Dermis microvascular lymphatic vessel endothelial cell (primary cell): ENCODE results near the gene INVS. TPM values are rescaled to one million over a fixed set of nuclear protein-coding genes. Genes with fewer than 3 reads are reported as not detected.
A peak's percentile ranks its signal among the peaks of the same experiment; 100 is the strongest.

Source experiments
- DNase-seq, 2 donors: peaks; one replicate each; pipeline versions ENCODE4 v3.0.0 to v3.0.0-alpha.2; 2010; ENCODE audit warnings: low read depth in 2 of 2
- total RNA-seq: library from RNA; depleted of rRNA; stranded (reverse); fragments of >200 nt; gene quantifications from 2 replicates; pipeline ENCODE4 v1.2.1, GENCODE V29; 2014

Gene INVS
- total RNA-seq, 1 donor from 2014 or later, result 22.5 TPM

- DNase-seq, result no peak
Observed at GRCh38 chr9:100268271-100268670, 169.2 kb downstream of the INVS start.

- DNase-seq, result peak; percentile 60 to 82
Observed at GRCh38 chr9:100269656-100270055, 170.6 kb downstream of the INVS start.

- no peak for DNase-seq
Observed at GRCh38 chr9:100277166-100277979, 178.3 kb downstream of the INVS start.

GRCh38 chr9:100281066-100281465 lies 182.0 kb downstream of the INVS start:
- no peak for DNase-seq

GRCh38 chr9:100281676-100282387 lies 182.8 kb downstream of the INVS start:
- DNase-seq, result no peak

- DNase-seq, result no peak
Observed at GRCh38 chr9:100282388-100282719, 183.3 kb downstream of the INVS start.

- DNase-seq, result no peak
Observed at GRCh38 chr9:100284247-100284646, 185.2 kb downstream of the INVS start.

- DNase-seq, result no peak
Observed at GRCh38 chr9:100285080-100285479, 186.0 kb downstream of the INVS start.

GRCh38 chr9:100285601-100286000 lies 186.6 kb downstream of the INVS start:
- no peak for DNase-seq

GRCh38 chr9:100286257-100286656 lies 187.2 kb downstream of the INVS start:
- DNase-seq, result no peak

GRCh38 chr9:100287186-100287585 lies 188.1 kb downstream of the INVS start:
- no peak for DNase-seq

GRCh38 chr9:100290714-100291113 lies 191.7 kb downstream of the INVS start:
- no peak for DNase-seq

GRCh38 chr9:100292414-100292813 lies 193.4 kb downstream of the INVS start:
- no peak for DNase-seq

- no peak for DNase-seq
Observed at GRCh38 chr9:100294341-100294740, 195.3 kb downstream of the INVS start.

- no peak for DNase-seq
Observed at GRCh38 chr9:100294806-100295205, 195.8 kb downstream of the INVS start.

- no peak for DNase-seq
Observed at GRCh38 chr9:100295240-100295639, 196.2 kb downstream of the INVS start.

- DNase-seq, result no peak
Observed at GRCh38 chr9:100296407-100296806, 197.4 kb downstream of the INVS start.

GRCh38 chr9:100298378-100298777 lies 199.3 kb downstream of the INVS start:
- no peak for DNase-seq

GRCh38 chr9:100303747-100304146 lies 204.7 kb downstream of the INVS start:
- no peak for DNase-seq

- DNase-seq, result no peak
Observed at GRCh38 chr9:100306283-100306682, 207.2 kb downstream of the INVS start.

GRCh38 chr9:100307080-100307479 lies 208.0 kb downstream of the INVS start:
- no peak for DNase-seq

- DNase-seq, result no peak
Observed at GRCh38 chr9:100308965-100309564, 210.0 kb downstream of the INVS start.

- no peak for DNase-seq
Observed at GRCh38 chr9:100309992-100310391, 210.9 kb downstream of the INVS start.
